Right lobe of liver (tissue), 4 donors: ENCODE results near the gene SPTBN1.

Experiments used
- CTCF ChIP-seq, 4 donors: fragments of 200-600 bp in 3 of 4; fragments of 450-650 bp in 1 of 4; IDR thresholded peaks; one replicate each; pipeline versions ENCODE4 v1.5.1 to v1.8.0; 2016 to 2022; ENCODE audit warnings: antibody characterized with exemption in 4 of 4, mild to moderate bottlenecking in 2 of 4
- POLR2A ChIP-seq: fragments of 450-650 bp; IDR thresholded peaks from one replicate; pipeline ENCODE4 v1.6.1; 2017; ENCODE audit warnings: antibody characterized with exemption, mild to moderate bottlenecking
- donor health status: DM: no; HTN: no; CAD: no.
- donor health status: DM: no; HTN: no; CAD: no.
- donor health status: DM: no; HTN: yes; CAD: no.

GRCh38 chr2:54632733-54633692 lies 176.9 kb downstream of the SPTBN1 start:
- no peak for TF ChIP-seq CTCF (IDR thresholded peaks at IDR 0.05)
- no peak for TF ChIP-seq POLR2A
